SJSA1 (cell line): ENCODE data around the gene PDE6D. TPM values are rescaled to one million over a fixed set of nuclear protein-coding genes. Genes with fewer than 3 reads are reported as not detected.

ENCODE experiments used
- DNase-seq, 2 experiments: peaks; one replicate each; pipeline ENCODE4 v3.0.0-alpha.2; 2015 to 2020; ENCODE audit warnings: low spot score in 2 of 2, low read depth in 1 of 2
- H3K27ac ChIP-seq: fragments of 250-450 bp; sonication (Bioruptor Pico); 2 replicates; pipeline ENCODE4 v1.5.1; 2020; ENCODE audit warnings: mild to moderate bottlenecking, moderate library complexity
- H3K27me3 ChIP-seq: fragments of 250-450 bp; sonication (Bioruptor Pico); replicated peaks from 2 replicates; pipeline ENCODE4 v1.5.1; 2020; ENCODE audit warnings: mild to moderate bottlenecking, moderate library complexity
- H3K36me3 ChIP-seq: fragments of 250-450 bp; sonication (Bioruptor Pico); 2 replicates; pipeline ENCODE4 v1.5.1; 2020; ENCODE audit warnings: mild to moderate bottlenecking
- H3K4me1 ChIP-seq: fragments of 250-450 bp; sonication (Bioruptor Pico); replicated peaks from 2 replicates; pipeline ENCODE4 v1.6.1; 2021; ENCODE audit warnings: mild to moderate bottlenecking
- H3K4me3 ChIP-seq: fragments of 250-450 bp; sonication (Bioruptor Pico); 2 replicates; pipeline ENCODE4 v1.5.1; 2020; ENCODE audit warnings: mild to moderate bottlenecking
- H3K9me3 ChIP-seq: fragments of 250-450 bp; sonication (Bioruptor Pico); replicated peaks from 2 replicates; pipeline ENCODE4 v1.5.1; 2020; ENCODE audit warnings: mild to moderate bottlenecking
- total RNA-seq: library from RNA; depleted of rRNA; stranded (reverse); fragments of >200 nt; shearing (Covaris generic); gene quantifications from 2 replicates; pipeline ENCODE4 v1.2.3, GENCODE V29; 2014

The PDE6D gene
- total RNA-seq, 1 experiment from 2014 or later = 34.2 TPM

- H3K4me1 ChIP-seq = no peaks in the 10 kb centered on the region
- H3K9me3 ChIP-seq = no peaks in the 10 kb centered on the region
- H3K4me3 ChIP-seq = no peak overlapping the region
- H3K27me3 ChIP-seq = no peaks in the 10 kb centered on the region
- no peak overlapping the region for H3K27ac ChIP-seq
- no peak for DNase-seq
- H3K36me3 ChIP-seq = no peaks in the 10 kb centered on the region
These were observed 87.1 kb downstream of the PDE6D start for GRCh38 chr2:231693956-231694355.

GRCh38 chr2:231692847-231693246 lies 88.2 kb downstream of the PDE6D start:
- no peak overlapping the region for H3K27ac ChIP-seq
- DNase-seq = no peak
- no peaks in the 10 kb centered on the region for H3K9me3 ChIP-seq
- H3K4me3 ChIP-seq = no peak overlapping the region
- no peaks in the 10 kb centered on the region for H3K4me1 ChIP-seq
- H3K27me3 ChIP-seq = no peaks in the 10 kb centered on the region
- H3K36me3 ChIP-seq = no peaks in the 10 kb centered on the region

- H3K27ac ChIP-seq = no peak overlapping the region
- DNase-seq = no peak
- H3K4me1 ChIP-seq = peaks cover 6% of the 10 kb centered on the region
These were observed 89.8 kb downstream of the PDE6D start for GRCh38 chr2:231691251-231691772.

GRCh38 chr2:231689124-231689893 lies 91.8 kb downstream of the PDE6D start:
- no peak for DNase-seq

More at GRCh38 chr2:231691251-231691772, 89.8 kb downstream of the PDE6D start:
- Histone ChIP-seq H3K4me3 (no peak overlapping the region), H3K36me3 (no peaks in the 10 kb centered on the region), H3K9me3 (no peaks in the 10 kb centered on the region), H3K27me3 (no peaks in the 10 kb centered on the region)

GRCh38 chr2:231688719-231689118 lies 92.4 kb downstream of the PDE6D start:
- Histone ChIP-seq H3K36me3 (no peaks in the 10 kb centered on the region), H3K4me3 (no peak overlapping the region), H3K27ac (no peak overlapping the region), H3K27me3 (no peaks in the 10 kb centered on the region), H3K9me3 (no peaks in the 10 kb centered on the region), H3K4me1 (peaks cover 6% of the 10 kb centered on the region)
- no peak for DNase-seq

More at GRCh38 chr2:231689124-231689893, 91.8 kb downstream of the PDE6D start:
- Histone ChIP-seq H3K36me3 (no peaks in the 10 kb centered on the region), H3K4me3 (no peak overlapping the region), H3K9me3 (no peaks in the 10 kb centered on the region), H3K27ac (no peak overlapping the region), H3K4me1 (peaks cover 6% of the 10 kb centered on the region), H3K27me3 (no peaks in the 10 kb centered on the region)

DNA sequence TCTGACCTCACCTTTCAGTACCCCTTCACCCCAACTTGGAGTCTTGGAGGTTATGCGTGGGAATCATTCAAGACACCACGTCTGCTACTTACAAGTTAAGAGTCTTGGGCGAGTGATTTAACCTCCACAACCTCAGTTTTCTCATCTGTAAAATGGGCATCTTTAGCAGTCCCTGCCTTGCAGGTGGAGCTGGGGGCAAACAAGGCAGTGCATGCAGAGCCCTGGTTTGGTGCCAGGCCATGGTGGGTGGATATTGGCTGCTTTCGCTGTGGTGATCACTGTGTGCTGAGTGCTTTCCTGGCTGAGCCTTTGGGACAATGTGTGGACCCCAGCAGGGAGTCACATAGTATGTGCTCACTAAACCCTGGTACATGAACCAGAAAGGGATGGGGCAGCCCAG lies 93.1 kb downstream of the PDE6D start:
- Histone ChIP-seq H3K9me3 (no peaks in the 10 kb centered on the region), H3K27ac (no peak overlapping the region), H3K27me3 (no peaks in the 10 kb centered on the region), H3K4me3 (no peak overlapping the region), H3K4me1 (peaks cover 6% of the 10 kb centered on the region), H3K36me3 (no peaks in the 10 kb centered on the region)
- no peak for DNase-seq

GRCh38 chr2:231687133-231687852 lies 93.8 kb downstream of the PDE6D start:
- H3K9me3 ChIP-seq = no peaks in the 10 kb centered on the region
- no peaks in the 10 kb centered on the region for H3K27me3 ChIP-seq
- H3K36me3 ChIP-seq = no peaks in the 10 kb centered on the region
- DNase-seq = peak; percentile 51 to 68
- no peak overlapping the region for H3K27ac ChIP-seq
- no peak overlapping the region for H3K4me3 ChIP-seq
- peaks cover 6% of the 10 kb centered on the region for H3K4me1 ChIP-seq

DNA sequence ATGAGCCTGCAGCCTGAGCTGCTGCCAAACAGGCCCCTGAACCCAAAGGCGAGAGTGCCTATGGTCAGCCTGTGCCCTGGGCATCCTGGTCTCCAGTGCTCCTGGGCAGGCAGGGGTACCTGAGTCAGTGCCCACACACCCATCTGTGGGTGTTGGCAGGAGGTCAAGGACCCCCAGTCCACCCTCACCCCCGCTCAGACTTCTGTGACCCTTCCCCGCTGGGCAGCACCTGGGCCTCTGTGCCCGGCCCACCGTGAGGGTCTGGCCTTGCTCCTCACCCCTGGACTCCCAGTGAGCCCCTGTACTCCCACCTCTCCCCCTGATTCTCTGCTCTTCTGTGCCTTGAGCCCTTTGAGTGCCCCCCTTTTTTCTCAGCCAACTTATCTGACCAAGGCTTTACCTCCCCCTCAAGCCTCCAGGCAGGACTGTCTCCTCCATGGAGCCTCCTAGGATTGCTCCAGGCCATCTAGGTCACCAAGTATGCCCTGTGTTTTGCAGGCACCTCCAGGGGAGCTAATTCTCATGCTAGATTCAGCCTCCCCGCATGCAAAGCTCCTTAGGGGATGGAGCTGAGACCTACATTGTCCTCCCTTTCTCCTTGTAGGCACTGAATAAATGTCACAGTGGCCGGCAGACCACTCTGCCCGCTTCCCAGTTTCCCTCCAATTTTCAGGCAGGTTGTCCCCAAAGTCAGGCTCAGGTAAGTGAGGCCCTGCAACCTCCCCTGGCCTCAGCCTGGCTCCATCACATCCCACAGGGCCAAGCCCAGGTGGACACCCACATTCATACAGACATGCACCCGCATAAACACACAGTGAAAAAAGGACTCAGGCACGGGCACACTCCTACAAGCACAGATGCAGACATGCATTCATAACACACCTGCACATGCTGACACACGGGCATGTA lies 94.6 kb downstream of the PDE6D start:
- Histone ChIP-seq H3K36me3 (no peaks in the 10 kb centered on the region), H3K27ac (no peak overlapping the region), H3K27me3 (no peaks in the 10 kb centered on the region), H3K9me3 (no peaks in the 10 kb centered on the region), H3K4me3 (no peak overlapping the region), H3K4me1 (peaks cover 10% of the 10 kb centered on the region)
- no peak for DNase-seq

- Histone ChIP-seq H3K9me3 (no peaks in the 10 kb centered on the region), H3K27ac (no peak overlapping the region), H3K4me1 (peaks cover 19% of the 10 kb centered on the region), H3K27me3 (no peaks in the 10 kb centered on the region), H3K4me3 (no peak overlapping the region), H3K36me3 (no peaks in the 10 kb centered on the region)
- DNase-seq = no peak
These were observed 95.5 kb downstream of the PDE6D start for GRCh38 chr2:231685349-231686191.

- Histone ChIP-seq H3K36me3 (no peaks in the 10 kb centered on the region), H3K27me3 (no peaks in the 10 kb centered on the region), H3K4me3 (no peak overlapping the region), H3K27ac (no peak overlapping the region), H3K9me3 (no peaks in the 10 kb centered on the region), H3K4me1 (peaks cover 24% of the 10 kb centered on the region)
- DNase-seq = no peak
These were observed 96.5 kb downstream of the PDE6D start for GRCh38 chr2:231684314-231685223.

DNA sequence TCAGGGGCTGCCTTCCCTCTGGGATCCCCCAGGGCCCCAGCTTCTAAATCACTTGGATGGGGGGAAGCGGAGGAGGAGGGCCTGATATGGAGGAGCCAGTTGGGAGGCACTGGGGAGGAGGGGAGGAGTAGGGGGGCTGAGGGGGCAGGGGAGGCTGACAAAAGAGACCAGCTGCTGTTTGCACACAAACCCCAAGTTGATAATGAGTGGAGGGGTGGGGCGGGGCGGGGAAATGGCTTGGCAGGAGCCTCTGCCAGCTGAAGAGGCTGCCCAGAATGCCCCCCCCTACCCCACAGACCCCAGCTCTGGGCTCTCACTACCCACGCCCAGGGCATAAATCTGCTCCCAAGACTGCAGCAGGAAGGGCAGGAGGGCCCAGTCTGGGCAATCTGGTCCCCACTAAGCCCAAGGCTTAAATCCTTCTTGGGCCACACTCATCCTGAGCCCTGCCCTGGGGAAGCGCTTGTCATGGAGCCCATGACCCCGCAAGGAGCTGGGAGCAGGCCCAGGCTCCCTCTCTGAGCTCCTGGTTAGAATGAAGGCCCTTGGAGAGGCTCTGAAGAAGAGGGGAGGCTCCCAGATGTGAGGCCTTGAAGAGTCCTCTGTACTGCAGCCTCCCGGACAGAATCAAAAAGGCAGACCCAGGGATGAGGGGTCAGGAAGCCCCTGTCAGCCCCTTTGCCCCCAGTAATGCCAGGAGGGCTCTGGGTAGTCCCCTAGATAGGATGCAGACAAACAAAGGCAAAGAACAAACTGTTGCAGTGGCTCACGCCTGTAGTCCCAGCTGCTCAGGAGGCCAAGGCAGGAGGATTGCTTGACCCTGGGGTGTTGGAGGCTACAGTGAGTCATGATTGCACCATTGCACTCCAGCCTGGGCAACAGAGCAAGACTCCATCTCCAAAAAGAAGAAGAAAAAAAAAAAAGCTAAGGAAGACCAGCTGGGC lies 97.5 kb downstream of the PDE6D start:
- no peaks in the 10 kb centered on the region for H3K36me3 ChIP-seq

More for the DNA sequence above, 97.5 kb downstream of the PDE6D start:
- no peak overlapping the region for H3K27ac ChIP-seq
- peaks cover 24% of the 10 kb centered on the region for H3K4me1 ChIP-seq
- no peaks in the 10 kb centered on the region for H3K27me3 ChIP-seq
- no peaks in the 10 kb centered on the region for H3K9me3 ChIP-seq
- no peak for DNase-seq
- no peak overlapping the region for H3K4me3 ChIP-seq
